ENCODE results near the gene P2RX7. TPM values are rescaled to one million over a fixed set of nuclear protein-coding genes. Genes with fewer than 3 reads are reported as not detected.

P2RX7 gene
- total RNA-seq, 1 experiment from 2014 or later, result 0.23 TPM

- Histone ChIP-seq H3K27ac (ENCODE audit: low read length) (no peak overlapping the region), H3K27me3 (ENCODE audit: control insufficient read depth, insufficient read depth, low read length) (0 out of 2 replicates have a peak, but pooled peaks cover 2% of the 10 kb centered on the region), H3K4me1 (ENCODE audit: control insufficient read depth, insufficient read depth, low read length) (no peaks in the 10 kb centered on the region), H3K4me3 (ENCODE audit: low read depth in 2 of 2, low read length in 2 of 2) (no peak overlapping the region), H3K9me3 (ENCODE audit: control insufficient read depth, insufficient read depth, low read depth, low read length) (0 out of 2 replicates have a peak, but pooled peaks cover 4% of the 10 kb centered on the region), H3K36me3 (ENCODE audit: control insufficient read depth, insufficient read depth, low read length) (no peaks in the 10 kb centered on the region)
- in situ Hi-C loops (cut with HindIII; ENCODE audit: low pct_unique_long_range_greater_than_20kb, low sequenced_read_pairs) (no loop called here), intact Hi-C loops (cut with micrococcal nuclease; ENCODE audit: unreplicated experiment) (no loop called here)
- POLR2A ChIA-PET, result interaction anchor here (0.6 kb wide), 1 partner anchor 79 kb away, joined by 10 read pairs; no protein-coding TSS in a partner anchor
- CTCF ChIA-PET, result interaction anchor here (0.6 kb wide), 1 partner anchor 10 kb away, joined by 10 read pairs; no protein-coding TSS in a partner anchor
- no peak for DNase-seq (ENCODE audit: low read depth, low spot score)
- no TSS peak for BruUV-seq (replicated peaks)
- ATAC-seq, result no peak
- TF ChIP-seq TCF7L2 (IDR thresholded peaks at IDR 0.05; ENCODE audit: low read depth, low read length) (no peak), POLR2AphosphoS5 (IDR thresholded peaks at IDR 0.05; ENCODE audit: low read depth, low read length) (no peak), REST (IDR thresholded peaks at IDR 0.05; ENCODE audit: insufficient read depth in 1 of 2, low read depth in 2 of 2, low read length in 1 of 2) (no peak), SIN3A (IDR thresholded peaks at IDR 0.05; ENCODE audit: borderline replicate concordance, insufficient read depth, low read depth, low read length) (no peak), CTCF (IDR thresholded peaks at IDR 0.05) (no peak)
Measured at GRCh38 chr12:121159467-121160307, 27.0 kb downstream of the P2RX7 start.

DNA sequence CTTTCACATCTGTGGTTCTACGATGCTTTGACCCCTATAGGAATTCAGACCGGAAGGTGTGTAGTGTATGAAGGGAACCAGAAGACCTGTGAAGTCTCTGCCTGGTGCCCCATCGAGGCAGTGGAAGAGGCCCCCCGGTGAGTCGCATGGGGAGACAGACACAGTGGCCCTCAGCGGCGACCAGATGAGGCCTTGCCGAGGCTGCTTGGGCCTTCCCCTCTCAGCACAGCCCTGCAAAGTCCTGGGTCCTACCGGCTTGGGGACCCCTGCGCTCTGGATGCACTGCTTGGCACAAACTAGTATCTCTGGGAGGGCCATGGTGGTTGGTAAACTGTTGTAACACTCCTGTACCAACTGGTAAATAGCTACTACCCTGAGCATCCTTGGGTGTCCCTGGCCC lies 29.7 kb downstream of the P2RX7 start:
- H3K4me3 ChIP-seq (ENCODE audit: low read depth in 2 of 2, low read length in 2 of 2), result no peak overlapping the region
- BruUV-seq (replicated peaks), result no TSS peak
- H3K9me3 ChIP-seq (ENCODE audit: control insufficient read depth, insufficient read depth, low read depth, low read length), result 0 out of 2 replicates have a peak, but pooled peaks cover 4% of the 10 kb centered on the region
- no peak for TF ChIP-seq REST (IDR thresholded peaks at IDR 0.05; ENCODE audit: insufficient read depth in 1 of 2, low read depth in 2 of 2, low read length in 1 of 2)
- no peak for TF ChIP-seq SIN3A (IDR thresholded peaks at IDR 0.05; ENCODE audit: borderline replicate concordance, insufficient read depth, low read depth, low read length)
- TF ChIP-seq POLR2AphosphoS5 (IDR thresholded peaks at IDR 0.05; ENCODE audit: low read depth, low read length), result no peak
- TF ChIP-seq TCF7L2 (IDR thresholded peaks at IDR 0.05; ENCODE audit: low read depth, low read length), result no peak
- TF ChIP-seq CTCF (IDR thresholded peaks at IDR 0.05), result no peak
- POLR2A ChIA-PET, result no interaction called here
- no peaks in the 10 kb centered on the region for H3K27me3 ChIP-seq (ENCODE audit: control insufficient read depth, insufficient read depth, low read length)
- no peaks in the 10 kb centered on the region for H3K4me1 ChIP-seq (ENCODE audit: control insufficient read depth, insufficient read depth, low read length)
- H3K36me3 ChIP-seq (ENCODE audit: control insufficient read depth, insufficient read depth, low read length), result no peaks in the 10 kb centered on the region
- CTCF ChIA-PET, result no interaction called here
- intact Hi-C loops (cut with micrococcal nuclease; ENCODE audit: unreplicated experiment), result no loop called here
- H3K27ac ChIP-seq (ENCODE audit: low read length), result no peak overlapping the region
- ATAC-seq (no peak), DNase-seq (ENCODE audit: low read depth, low spot score) (no peak)
- in situ Hi-C loops (cut with HindIII; ENCODE audit: low pct_unique_long_range_greater_than_20kb, low sequenced_read_pairs), result no loop called here

Data from Panc1 (cell line).